ENCODE data around the gene AFAP1L1. TPM values are rescaled to one million over a fixed set of nuclear protein-coding genes. Genes with fewer than 3 reads are reported as not detected.
"Not testable (repeated sequence)": the region's sequence is repeated elsewhere in the genome, so short reads cannot be mapped to it uniquely, and the experiment has no call there.

AFAP1L1 gene
- total RNA-seq, 4 donors from 2014 or later, result 10.3 to 20.6 (median 14.0) TPM

DNA sequence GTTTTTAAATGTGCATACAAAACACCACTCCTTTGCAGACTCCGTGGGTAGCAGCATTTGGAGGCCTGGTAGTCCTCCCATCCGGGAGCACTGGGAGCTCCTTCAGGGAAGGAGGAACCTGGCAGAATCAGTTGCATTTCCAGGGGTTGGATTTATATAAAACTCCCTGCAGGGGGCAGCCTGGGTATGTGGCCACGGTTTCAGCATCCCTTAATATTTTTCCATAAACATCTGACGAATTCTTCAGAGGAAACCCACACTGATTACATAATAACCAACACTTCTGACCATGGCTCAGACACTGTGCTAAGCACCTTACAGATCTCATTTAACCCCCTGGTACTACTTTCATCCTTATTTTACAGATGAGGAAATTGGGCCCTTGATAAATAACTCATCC lies 6.1 kb upstream of the AFAP1L1 start:
- Histone ChIP-seq H3K27ac (no peak overlapping the region), H3K36me3 (no peaks in the 10 kb centered on the region), H3K4me3 (no peak overlapping the region), H3K4me1 (peaks cover 0 to 7% (median 0%) of the 10 kb centered on the region in 3 donors), H3K27me3 (peaks cover 5% of the 10 kb centered on the region), H3K9me3 (peaks cover 0 to 14% (median 0%) of the 10 kb centered on the region in 3 donors)
- WGBS, 2 donors (ENCODE audit: low coverage in 1 of 2), result 10 to 13% methylated on average over 3 of the region's 4 CpGs
- TF ChIP-seq POLR2A (IDR thresholded peaks at IDR 0.05) (no peak), CTCF (IDR thresholded peaks at IDR 0.05) (peak in 3 of 4 experiments; percentile 21 to 60 (median 44))
- ATAC-seq, result peak; percentile 27

GRCh38 chr5:149267241-149267973 lies 4.3 kb upstream of the AFAP1L1 start:
- ATAC-seq, result no peak
- H3K9me3 ChIP-seq, result peaks cover 0 to 14% (median 0%) of the 10 kb centered on the region in 3 donors
- H3K4me3 ChIP-seq, result no peak overlapping the region
- TF ChIP-seq POLR2A (IDR thresholded peaks at IDR 0.05) (no peak), CTCF (IDR thresholded peaks at IDR 0.05) (no peak), EP300 (IDR thresholded peaks at IDR 0.05) (no peak), POLR2AphosphoS5 (IDR thresholded peaks at IDR 0.05) (no peak)
- WGBS, 2 donors (ENCODE audit: low coverage in 1 of 2), result 94 to 97% methylated on average over 5 to 7 of the region's 9 CpGs
- no peak overlapping the region for H3K27ac ChIP-seq
- peaks cover 0 to 17% (median 4%) of the 10 kb centered on the region in 3 donors for H3K4me1 ChIP-seq
- peaks cover 5% of the 10 kb centered on the region for H3K27me3 ChIP-seq
- no peaks in the 10 kb centered on the region for H3K36me3 ChIP-seq

- Histone ChIP-seq H3K4me1 (peaks cover 0 to 34% (median 7%) of the 10 kb centered on the region in 3 donors), H3K4me3 (no peak overlapping the region), H3K36me3 (no peaks in the 10 kb centered on the region), H3K9me3 (peaks cover 0 to 14% (median 0%) of the 10 kb centered on the region in 3 donors), H3K27me3 (peaks cover 5% of the 10 kb centered on the region), H3K27ac (no peak overlapping the region)
- ATAC-seq, result no peak
- 52 to 64% methylated on average over 6 of the region's 6 CpGs for WGBS, 2 donors (ENCODE audit: low coverage in 1 of 2)
- TF ChIP-seq POLR2AphosphoS5 (IDR thresholded peaks at IDR 0.05) (no peak), EP300 (IDR thresholded peaks at IDR 0.05) (no peak), CTCF (IDR thresholded peaks at IDR 0.05) (peak; percentile 62 to 72 (median 70)), POLR2A (IDR thresholded peaks at IDR 0.05) (no peak)
Observed at GRCh38 chr5:149268928-149269557, 2.6 kb upstream of the AFAP1L1 start.

GRCh38 chr5:149271195-149271715 lies 404 bp upstream of the AFAP1L1 start:
- peak; percentile 1 for ATAC-seq
- TF ChIP-seq POLR2AphosphoS5 (IDR thresholded peaks at IDR 0.05) (no peak), POLR2A (IDR thresholded peaks at IDR 0.05) (no peak)
- Histone ChIP-seq H3K4me1 (peaks cover 0 to 30% (median 7%) of the 10 kb centered on the region in 3 donors), H3K4me3 (peak overlapping the region; percentile 55 to 65), H3K36me3 (no peaks in the 10 kb centered on the region), H3K27ac (peak overlapping the region in 3 of 4 donors; percentile 79 to 81 (median 80)), H3K27me3 (no peaks in the 10 kb centered on the region), H3K9me3 (peaks cover 0 to 14% (median 0%) of the 10 kb centered on the region in 3 donors)
- WGBS, 2 donors (ENCODE audit: low coverage in 1 of 2), result 18 to 50% methylated on average over 1 to 14 of the region's 40 CpGs

GRCh38 chr5:149272781-149273180 lies 1.1 kb downstream of the AFAP1L1 start:
- not testable (repeated sequence) for H3K27me3 ChIP-seq, ATAC-seq, H3K36me3 ChIP-seq
- Histone ChIP-seq H3K4me3 (peak overlapping the region in 1 of 2 donors; percentile 65), H3K4me1 (peaks cover 0 to 39% (median 7%) of the 10 kb centered on the region in 3 donors), H3K9me3 (peaks cover 0 to 14% (median 0%) of the 10 kb centered on the region in 3 donors), H3K27ac (peak overlapping the region in 3 of 4 donors; percentile 79 to 81 (median 80))
- 85% methylated on average over 5 of the region's 16 CpGs; no CpG with 5 or more reads in 1 of the 2 donors for WGBS, 2 donors (ENCODE audit: low coverage in 1 of 2)
